TTC549 (cell line): ENCODE results near the gene CERS4.
A peak's percentile ranks its signal among the peaks of the same experiment; 100 is the strongest.
"Not testable (repeated sequence)": the region's sequence is repeated elsewhere in the genome, so short reads cannot be mapped to it uniquely, and the experiment has no call there.

Source experiments
- FAIRE-seq: peaks from 2 replicates; lab custom pipeline; 2012; peaks lifted over from hg19 to GRCh38; lab: Jason Lieb, UNC

The CERS4 gene

DNA sequence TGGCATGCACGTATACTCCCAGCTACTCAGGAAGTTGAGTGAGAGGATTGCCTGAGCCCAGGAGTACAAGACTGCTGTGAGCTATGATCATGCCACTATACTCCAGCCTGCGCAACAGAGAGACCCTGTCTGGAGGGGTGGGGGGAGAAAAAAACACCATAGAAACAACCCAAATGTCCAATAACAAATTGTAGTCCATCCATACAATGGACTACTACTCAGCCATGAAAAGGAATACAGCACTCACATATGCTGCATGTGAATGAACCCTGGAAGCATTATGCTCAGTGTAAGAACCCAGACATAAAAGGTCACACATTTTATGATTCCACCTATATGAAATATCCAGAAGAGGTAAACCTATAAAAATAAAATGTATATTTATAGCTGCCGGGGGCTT lies 56.7 kb downstream of the CERS4 start:
- FAIRE-seq: no peak

DNA sequence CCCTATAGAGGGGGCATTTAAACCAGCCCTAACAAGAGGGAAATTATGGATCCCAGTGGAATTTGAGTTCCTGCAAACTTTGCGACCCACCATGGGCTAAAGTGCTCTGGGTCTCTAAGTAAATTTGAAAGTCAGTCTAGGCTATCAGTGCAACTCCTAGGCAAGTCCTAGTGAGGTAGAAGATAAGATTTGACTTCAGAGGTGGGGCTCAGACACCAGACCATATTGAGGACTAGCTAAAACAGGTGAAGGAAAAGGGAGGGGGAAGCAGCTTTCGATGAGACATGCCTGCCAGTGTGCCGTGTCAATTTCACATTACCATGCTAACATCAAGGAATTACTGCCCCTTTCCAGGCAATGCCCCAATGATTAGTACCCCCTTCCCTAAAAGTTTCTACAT lies 60.6 kb downstream of the CERS4 start:
- FAIRE-seq: no peak

DNA sequence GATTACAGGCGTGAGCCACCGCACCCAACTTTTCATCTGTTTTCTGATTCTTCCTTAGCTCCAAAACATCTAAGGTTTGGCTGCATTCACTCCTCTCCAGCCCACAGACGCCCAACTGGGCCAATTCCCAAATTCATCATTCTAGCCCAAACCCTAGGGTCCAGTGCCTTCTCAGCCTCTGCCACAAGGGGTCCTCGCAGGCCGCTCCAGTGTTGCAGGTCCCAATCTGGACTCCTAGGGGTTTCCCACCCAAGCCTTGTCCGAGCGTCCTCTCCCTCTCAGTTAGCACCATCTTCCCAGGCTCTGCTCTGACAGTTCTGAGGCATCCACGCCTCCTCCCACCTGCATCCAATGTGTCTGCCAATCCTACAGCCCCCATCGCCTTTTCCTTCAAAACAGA lies 67.3 kb downstream of the CERS4 start:
- FAIRE-seq: not testable (repeated sequence)

- not testable (repeated sequence) for FAIRE-seq
Observed at GRCh38 chr19:8291337-8291736, 82.2 kb downstream of the CERS4 start.

DNA sequence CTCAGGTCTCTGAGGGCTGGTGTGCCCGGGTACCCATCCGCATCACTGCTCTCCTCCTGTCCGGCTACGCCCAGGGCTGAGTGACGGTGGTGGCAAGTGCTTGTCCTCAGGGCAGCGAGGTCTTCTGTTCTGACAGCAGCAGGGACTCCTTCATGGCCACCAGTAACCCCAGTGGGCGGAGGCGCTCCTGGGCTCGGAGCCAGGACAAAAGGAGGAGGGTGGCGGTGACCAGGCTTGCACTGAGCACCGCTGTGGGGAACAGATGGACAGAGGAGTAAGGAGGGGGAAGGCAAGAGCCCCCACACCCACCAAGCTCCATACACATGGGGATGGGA lies 93.2 kb downstream of the CERS4 start:
- FAIRE-seq: no peak

DNA sequence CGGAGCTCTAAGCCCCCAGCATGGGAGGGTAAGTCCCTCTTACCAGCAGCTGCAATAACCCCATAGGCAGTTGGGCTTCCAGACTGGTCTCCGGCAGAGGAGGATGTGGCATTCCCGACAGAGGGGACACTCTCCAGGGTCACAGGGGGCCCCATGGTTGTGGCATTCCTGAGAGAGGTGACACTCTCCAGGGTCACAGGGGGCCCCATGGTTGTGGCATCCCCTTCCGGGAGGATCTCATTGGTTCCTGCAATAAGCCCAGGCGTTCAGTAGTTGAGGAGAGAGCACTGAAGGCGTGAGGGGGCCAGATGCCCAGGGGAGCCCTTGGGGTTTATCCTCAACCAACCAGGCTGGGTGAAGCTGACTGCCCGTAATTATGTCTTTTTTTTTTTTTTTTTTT lies 93.6 kb downstream of the CERS4 start:
- FAIRE-seq: no peak

- no peak for FAIRE-seq
Observed at GRCh38 chr19:8304841-8305621, 95.9 kb downstream of the CERS4 start.

GRCh38 chr19:8305798-8306197 lies 96.6 kb downstream of the CERS4 start:
- no peak for FAIRE-seq

GRCh38 chr19:8306235-8307054 lies 97.3 kb downstream of the CERS4 start:
- FAIRE-seq: no peak

DNA sequence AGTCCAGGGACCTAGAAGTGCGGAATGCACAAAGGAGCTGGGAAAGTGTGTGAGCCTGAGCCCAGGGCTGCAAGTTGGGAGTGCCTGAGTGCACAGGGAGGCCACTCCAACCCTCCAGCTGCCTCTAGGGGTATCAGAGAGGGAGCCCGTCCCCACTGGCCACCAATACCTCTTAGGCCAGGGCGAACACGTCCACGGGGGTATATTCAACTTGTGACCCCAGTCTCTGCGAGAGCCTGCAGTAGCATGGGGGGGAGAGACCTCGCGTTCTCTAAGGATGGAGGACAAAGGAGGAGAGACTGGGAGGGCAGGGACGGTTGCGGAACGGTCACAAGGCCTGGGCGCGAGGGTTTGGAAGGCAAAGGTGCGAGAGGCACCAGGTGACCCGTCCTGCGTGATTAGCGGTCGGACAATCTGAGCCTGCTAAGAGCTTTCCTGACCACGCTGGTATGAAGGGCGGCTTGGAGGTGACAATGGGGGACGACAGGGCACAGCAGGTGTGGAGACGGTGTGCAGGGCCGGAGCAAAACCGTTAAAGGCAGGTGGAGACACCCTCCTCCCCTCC lies 98.3 kb downstream of the CERS4 start:
- no peak for FAIRE-seq

DNA sequence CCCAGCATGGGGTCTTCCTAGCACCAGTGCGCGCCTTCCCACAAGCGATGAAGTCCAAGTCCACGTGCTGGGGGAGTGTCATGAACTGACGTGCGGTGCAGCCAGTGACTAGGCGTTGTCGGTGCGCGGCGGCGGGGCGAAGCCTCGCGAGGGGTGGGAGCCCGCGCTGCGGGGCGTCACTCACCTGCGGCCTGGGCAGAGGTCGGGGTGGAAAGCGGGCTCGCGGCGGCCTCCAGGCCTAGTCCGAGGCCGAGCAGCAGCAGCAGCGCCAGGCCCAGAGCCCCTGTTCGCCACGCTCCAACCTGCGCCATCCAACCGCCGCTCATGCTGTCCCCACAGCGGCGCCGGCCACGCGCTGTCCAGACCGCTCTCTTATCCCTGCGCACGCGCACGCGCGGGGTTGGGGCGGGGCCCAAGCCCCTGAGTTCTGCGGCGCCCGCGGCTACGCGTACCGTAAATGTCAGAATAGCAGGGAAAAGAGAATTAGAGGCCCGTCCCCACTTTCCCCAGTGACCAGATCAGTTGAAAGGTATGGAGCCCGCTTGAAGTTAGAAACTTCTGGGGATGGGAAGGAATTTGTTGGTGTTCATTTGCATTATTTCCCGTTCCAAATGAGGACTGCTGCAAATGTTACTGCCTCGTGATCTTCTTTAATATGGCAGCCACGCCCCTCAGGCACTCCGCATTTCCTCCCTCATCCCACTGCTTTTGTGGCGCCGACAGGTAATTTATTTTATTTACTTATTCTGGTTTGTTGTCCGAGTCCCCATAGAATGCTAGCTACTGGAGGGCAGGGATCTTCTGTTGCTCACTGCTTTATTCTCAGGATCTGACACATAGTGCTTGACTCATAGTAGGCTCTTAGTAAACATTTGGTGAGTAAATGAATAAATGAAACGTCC lies 99.0 kb downstream of the CERS4 start, which contains the start of gene CD320:
Gene CD320, minus strand, starts transcription at position 394 of the 902 bp plus-strand sequence. Its CDS starts 68 bp downstream, at position 326.
- peak; percentile 60 for FAIRE-seq

GRCh38 chr19:8308891-8309291 lies 99.7 kb downstream of the CERS4 start:
- no peak for FAIRE-seq

- no peak for FAIRE-seq
Observed at GRCh38 chr19:8310342-8311055, 101.3 kb downstream of the CERS4 start.

- no peak for FAIRE-seq
Observed at GRCh38 chr19:8311461-8312260, 102.5 kb downstream of the CERS4 start.
